ENCODE data around the gene NTRK1.

- no peak for TF ChIP-seq YY1 (IDR thresholded peaks at IDR 0.05; ENCODE audit: insufficient read depth, insufficient read length)
- no peak for TF ChIP-seq ZNF274 (IDR thresholded peaks at IDR 0.05; ENCODE audit: low read depth, low read length)
- no peak for TF ChIP-seq SUZ12 (IDR thresholded peaks at IDR 0.05; ENCODE audit: extremely low read depth, insufficient read depth, insufficient read length)
Measured at GRCh38 chr1:156821801-156822200, 38.9 kb upstream of the NTRK1 start.

Measured in NT2/D1 (cell line).